Stimulated activated CD4-positive, alpha-beta T cell treated with anti-CD3 and anti-CD28 coated beads, Interleukin-12 subunit alpha, Interleukin-12 subunit beta, amount 100 ng/mL, for 4 hours (primary cell): ENCODE measurements around the gene LRCH2.

Source experiments
- DNase-seq: peaks from one replicate; pipeline ENCODE4 v3.0.0-alpha.2; 2020

LRCH2 gene

GRCh38 chrX:115204040-115204439 is 29.9 kb downstream of the LRCH2 start:
- DNase-seq = no peak

GRCh38 chrX:115192244-115192700 is 41.6 kb downstream of the LRCH2 start:
- DNase-seq = no peak

- no peak for DNase-seq
These were observed 42.2 kb downstream of the LRCH2 start for GRCh38 chrX:115191490-115192243.

GRCh38 chrX:115190636-115191489 is 43.0 kb downstream of the LRCH2 start:
- no peak for DNase-seq

GRCh38 chrX:115189646-115190635 is 44.0 kb downstream of the LRCH2 start:
- no peak for DNase-seq

- DNase-seq = no peak
These were observed 44.8 kb downstream of the LRCH2 start, which contains the start of gene RBMXL3 for GRCh38 chrX:115189110-115189509. Gene RBMXL3, plus strand, starts transcription at chrX:115189410. Its CDS starts 32 bp downstream, at chrX:115189442.

- DNase-seq = no peak
These were observed 49.9 kb downstream of the LRCH2 start for GRCh38 chrX:115183980-115184379.

- DNase-seq = no peak
These were observed 55.4 kb downstream of the LRCH2 start for GRCh38 chrX:115178473-115178872.

- DNase-seq = no peak
These were observed 56.0 kb downstream of the LRCH2 start for GRCh38 chrX:115177932-115178331.

GRCh38 chrX:115174548-115174947 is 59.3 kb downstream of the LRCH2 start:
- no peak for DNase-seq

- DNase-seq = no peak
These were observed 60.7 kb downstream of the LRCH2 start for GRCh38 chrX:115173181-115173580.

- DNase-seq = no peak
These were observed 86.7 kb downstream of the LRCH2 start for GRCh38 chrX:115147220-115147619.

- DNase-seq = no peak
These were observed 91.8 kb downstream of the LRCH2 start for GRCh38 chrX:115142057-115142456.

- DNase-seq = no peak
These were observed 95.9 kb downstream of the LRCH2 start for GRCh38 chrX:115138040-115138439.

GRCh38 chrX:115134382-115134781 is 99.5 kb downstream of the LRCH2 start:
- DNase-seq = no peak

GRCh38 chrX:115112411-115112810 is 121.5 kb downstream of the LRCH2 start:
- DNase-seq = no peak

GRCh38 chrX:115098897-115099296 is 135.0 kb downstream of the LRCH2 start:
- no peak for DNase-seq

GRCh38 chrX:115093191-115093590 is 140.7 kb downstream of the LRCH2 start:
- no peak for DNase-seq

- DNase-seq = no peak
These were observed 144.5 kb downstream of the LRCH2 start for GRCh38 chrX:115089419-115089818.

- no peak for DNase-seq
These were observed 165.0 kb downstream of the LRCH2 start for GRCh38 chrX:115068896-115069295.

- DNase-seq = no peak
These were observed 166.1 kb downstream of the LRCH2 start for GRCh38 chrX:115067812-115068211.

- DNase-seq = no peak
These were observed 168.6 kb downstream of the LRCH2 start for GRCh38 chrX:115065304-115065703.
